Measurements from ENCODE around the gene ALDH3B2. TPM values are rescaled to one million over a fixed set of nuclear protein-coding genes. Genes with fewer than 3 reads are reported as not detected.

The ALDH3B2 gene
- polyA plus RNA-seq, 1 of the 3 experiments (the other 2 are of a cell fraction), result not detected

DNA sequence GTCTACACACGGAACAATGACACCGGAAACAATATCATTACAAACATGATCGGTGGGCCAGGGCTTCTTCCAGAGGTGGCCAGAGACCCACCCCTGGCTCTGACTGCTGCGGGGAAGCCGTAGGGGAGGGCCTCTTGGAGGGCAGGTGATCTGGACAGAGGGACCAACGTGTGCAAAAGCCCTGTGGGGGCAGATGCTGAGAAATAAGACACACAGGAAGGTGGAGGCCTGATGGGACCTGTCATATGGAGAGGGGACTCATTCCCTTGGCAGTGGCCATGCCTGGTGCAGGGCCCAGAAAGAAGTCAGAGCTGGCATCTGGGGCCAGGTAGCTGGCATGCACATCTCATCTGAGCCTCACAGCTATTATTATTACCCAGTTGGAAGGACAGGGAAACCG is 1.1 kb downstream of the ALDH3B2 start (continued):
- TF ChIP-seq, protein P1, sequence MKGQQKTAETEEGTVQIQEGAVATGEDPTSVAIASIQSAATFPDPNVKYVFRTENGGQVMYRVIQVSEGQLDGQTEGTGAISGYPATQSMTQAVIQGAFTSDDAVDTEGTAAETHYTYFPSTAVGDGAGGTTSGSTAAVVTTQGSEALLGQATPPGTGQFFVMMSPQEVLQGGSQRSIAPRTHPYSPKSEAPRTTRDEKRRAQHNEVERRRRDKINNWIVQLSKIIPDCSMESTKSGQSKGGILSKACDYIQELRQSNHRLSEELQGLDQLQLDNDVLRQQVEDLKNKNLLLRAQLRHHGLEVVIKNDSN (IDR thresholded peaks at IDR 0.05; ENCODE audit: borderline replicate concordance, low read depth), result no peak
- TF ChIP-seq JUND (IDR thresholded peaks at IDR 0.05) (no peak), SIN3A (IDR thresholded peaks at IDR 0.05; ENCODE audit: borderline replicate concordance, low read depth, low read length) (no peak), TCF12 (IDR thresholded peaks at IDR 0.05) (no peak), NFIC (IDR thresholded peaks at IDR 0.05; ENCODE audit: borderline replicate concordance) (no peak), EP300 (IDR thresholded peaks at IDR 0.05; ENCODE audit: borderline replicate concordance in 1 of 2, low read depth in 1 of 2, low read length in 1 of 2) (no peak), GATA2 (CRISPR knock-in tag; IDR thresholded peaks at IDR 0.05) (no peak)

DNA sequence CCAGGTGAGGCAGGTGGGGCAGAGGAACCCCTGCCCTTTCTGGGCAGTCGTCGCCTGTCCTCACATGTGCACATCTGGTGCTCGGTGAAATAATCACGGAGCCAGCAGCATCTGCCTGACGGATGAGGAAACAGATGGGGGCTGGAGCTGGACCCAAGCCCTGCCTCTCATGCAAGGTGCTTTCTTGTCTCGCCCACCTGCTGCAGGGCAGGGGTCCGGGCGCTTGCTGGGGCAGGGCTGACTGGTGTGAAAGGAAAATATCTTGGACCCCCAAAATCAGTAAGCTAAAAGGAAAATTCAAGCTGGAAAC is 3.3 kb downstream of the ALDH3B2 start:
- CTCF ChIA-PET, result interaction anchor here (0.6 to 2.6 kb wide), 3 partner anchors 12 to 42 kb away, joined by 3 to 14 read pairs (median 6); partner anchors contain the start of gene NUDT8
- POLR2A ChIA-PET, result interaction anchor here (0.5 kb wide), 1 partner anchor 14 kb away, joined by 4 read pairs; no protein-coding TSS in a partner anchor
- no peaks in the 10 kb centered on the region for H3K79me2 ChIP-seq (ENCODE audit: insufficient read depth)
- no peak overlapping the region for H3K9ac ChIP-seq
- peaks cover 7% of the 10 kb centered on the region; the same call in 1 of the 2 replicates for H3K27me3 ChIP-seq (ENCODE audit: insufficient read depth)
- H3F3A ChIP-seq (replicated peaks; ENCODE audit: insufficient read depth), result no peaks in the 10 kb centered on the region
- H3K4me1 ChIP-seq (ENCODE audit: control insufficient read depth in 1 of 2, insufficient read depth in 2 of 2, low read depth in 1 of 2, low read length in 1 of 2), result no peaks in the 10 kb centered on the region
- H3K4me3 ChIP-seq (ENCODE audit: low read depth in 2 of 2, low read length in 1 of 2), result no peak overlapping the region
- no peaks in the 10 kb centered on the region for H3K9me3 ChIP-seq
- H3K9me2 ChIP-seq, result no peaks in the 10 kb centered on the region
- WGBS (ENCODE audit: low lambda C conversion rate), result 53% methylated on average over 3 of the region's 8 CpGs
- no peak overlapping the region for H3K27ac ChIP-seq (ENCODE audit: low read depth in 2 of 2, low read length in 1 of 2)
- no peak overlapping the region for H2AFZ ChIP-seq (ENCODE audit: low read depth)
- peak; percentile 20 for DNase-seq
- H3K4me2 ChIP-seq, result no peak overlapping the region
- H3K36me3 ChIP-seq (replicated peaks in 1 of 2; ENCODE audit: control insufficient read depth in 1 of 2, insufficient read depth in 2 of 2, low read length in 1 of 2), result no peaks in the 10 kb centered on the region
- TF ChIP-seq RFX5 (IDR thresholded peaks at IDR 0.05; ENCODE audit: low read length) (no peak), FOXJ3 (CRISPR knock-in tag; IDR thresholded peaks at IDR 0.05) (no peak), EZH2phosphoT487 (IDR thresholded peaks at IDR 0.05; ENCODE audit: borderline replicate concordance, low read depth) (no peak), MXI1 (IDR thresholded peaks at IDR 0.05; ENCODE audit: low read depth, low read length) (no peak), RCOR1 (IDR thresholded peaks at IDR 0.05; ENCODE audit: low read length) (no peak), NRF1 (IDR thresholded peaks at IDR 0.05; ENCODE audit: low read depth, low read length) (no peak), GATA2 (CRISPR knock-in tag; IDR thresholded peaks at IDR 0.05) (no peak), SMC3 (IDR thresholded peaks at IDR 0.05; ENCODE audit: low read depth, low read length) (no peak), FOXM1 (IDR thresholded peaks at IDR 0.05; ENCODE audit: low read depth) (no peak), GABPA (IDR thresholded peaks at IDR 0.05; ENCODE audit: low read depth) (no peak), RXRA (IDR thresholded peaks at IDR 0.05; ENCODE audit: borderline replicate concordance, low read depth) (no peak), PBX3 (IDR thresholded peaks at IDR 0.05) (no peak), USF2 (IDR thresholded peaks at IDR 0.05; ENCODE audit: borderline replicate concordance, low read depth, low read length) (no peak), FOSL2 (IDR thresholded peaks at IDR 0.05; ENCODE audit: borderline replicate concordance, low read depth) (no peak), SIN3A (IDR thresholded peaks at IDR 0.05; ENCODE audit: borderline replicate concordance, low read depth, low read length) (no peak), ELF1 (IDR thresholded peaks at IDR 0.05) (no peak), NFIC (IDR thresholded peaks at IDR 0.05; ENCODE audit: borderline replicate concordance) (no peak)
- TF ChIP-seq, protein P2, sequence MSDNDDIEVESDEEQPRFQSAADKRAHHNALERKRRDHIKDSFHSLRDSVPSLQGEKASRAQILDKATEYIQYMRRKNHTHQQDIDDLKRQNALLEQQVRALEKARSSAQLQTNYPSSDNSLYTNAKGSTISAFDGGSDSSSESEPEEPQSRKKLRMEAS (IDR thresholded peaks at IDR 0.05; ENCODE audit: low read depth), result no peak
- TF ChIP-seq, protein P1 (IDR thresholded peaks at IDR 0.05; ENCODE audit: borderline replicate concordance, low read depth), result no peak
- no peaks in the 10 kb centered on the region for H4K20me1 ChIP-seq (ENCODE audit: insufficient read depth)

Measured in SK-N-SH (cell line).